GM12892 (cell line): ENCODE data around the gene FER.

Experiments
- POLR2A ChIP-seq: IDR thresholded peaks from 2 replicates; pipeline ENCODE4 v1.6.1; 2011; ENCODE audit warnings: low read depth, low read length, control low read depth
- POLR2AphosphoS5 ChIP-seq: IDR thresholded peaks from 2 replicates; pipeline ENCODE4 v1.6.1; 2011; ENCODE audit warnings: low read depth, low read length, control low read depth
- TAF1 ChIP-seq: IDR thresholded peaks from 2 replicates; pipeline ENCODE4 v1.6.1; 2011; ENCODE audit warnings: low read depth, mild to moderate bottlenecking, control low read depth, low read length, borderline replicate concordance

DNA sequence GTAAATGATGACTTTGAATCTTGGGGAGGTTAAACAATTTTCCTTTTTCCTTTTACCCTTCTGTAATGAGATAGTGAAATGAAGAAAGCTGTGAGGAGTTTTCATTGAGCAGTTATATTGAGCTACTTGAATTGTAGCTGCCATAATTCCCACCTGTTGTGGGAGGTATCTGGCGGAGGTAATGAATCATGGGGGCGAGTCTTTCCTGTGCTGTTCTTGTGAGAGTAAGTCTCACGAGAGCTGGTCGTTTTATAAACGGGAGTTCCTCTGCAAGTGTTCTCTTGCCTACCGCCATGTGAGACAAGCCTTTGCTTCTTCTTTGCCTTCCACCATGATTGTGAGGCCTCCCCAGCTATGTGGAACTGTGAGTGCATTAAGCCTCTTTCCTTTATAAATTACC is 258.4 kb downstream of the FER start:
- TF ChIP-seq POLR2A (no peak), TAF1 (no peak), POLR2AphosphoS5 (no peak)
